HFF-Myc (cell line): ENCODE data around the gene EIF4E1B.

Source experiments
- DNase-seq: peaks from one replicate; pipeline ENCODE4 v3.0.0-alpha.2; 2011; ENCODE audit warnings: low read depth; ENCODE audit errors: extremely low read depth
- H3K4me3 ChIP-seq: replicated peaks from 2 replicates; pipeline ENCODE4 v1.5.1; 2011; ENCODE audit warnings: low read depth, mild to moderate bottlenecking, control low read depth, low read length
- CTCF ChIP-seq: IDR thresholded peaks from 2 replicates; pipeline ENCODE4 v1.5.1; 2012; ENCODE audit warnings: mild to moderate bottlenecking, low read depth, low read length, control low read depth; ENCODE audit errors: missing control alignments

Gene EIF4E1B

GRCh38 chr5:176606875-176607274, 23.6 kb upstream of the EIF4E1B start:
- no peak for DNase-seq
- no peak overlapping the region for H3K4me3 ChIP-seq
- TF ChIP-seq CTCF, result no peak

- DNase-seq, result no peak
- H3K4me3 ChIP-seq, result no peak overlapping the region
- TF ChIP-seq CTCF, result no peak
These were observed 22.3 kb upstream of the EIF4E1B start for GRCh38 chr5:176608142-176608705.

GRCh38 chr5:176608937-176609723, 21.3 kb upstream of the EIF4E1B start:
- no peak for TF ChIP-seq CTCF
- H3K4me3 ChIP-seq, result peak overlapping the region; percentile 49
- no peak for DNase-seq

GRCh38 chr5:176609724-176610434, 20.6 kb upstream of the EIF4E1B start, which contains the start of gene GPRIN1:
Gene GPRIN1, minus strand, starts transcription at chr5:176610156. Its CDS starts 10,322 bp downstream, at chr5:176599834.
- no peak for DNase-seq
- peak; percentile 31 for TF ChIP-seq CTCF
- peak within 1 kb of the TSS; percentile 49 for H3K4me3 ChIP-seq

- H3K4me3 ChIP-seq, result peak overlapping the region; percentile 49
- DNase-seq, result no peak
- no peak for TF ChIP-seq CTCF
These were observed 20.1 kb upstream of the EIF4E1B start for GRCh38 chr5:176610435-176610773.

GRCh38 chr5:176611435-176611834, 19.0 kb upstream of the EIF4E1B start:
- DNase-seq, result peak; percentile 72
- H3K4me3 ChIP-seq, result no peak overlapping the region
- TF ChIP-seq CTCF, result no peak
